SK-N-SH (cell line): ENCODE data around the gene SPTBN2. TPM values are rescaled to one million over a fixed set of nuclear protein-coding genes. Genes with fewer than 3 reads are reported as not detected.

Source experiments
- CTCF ChIA-PET: fragments of 300-600, 350-600 bp; formaldehyde crosslinking; extraction: SDS; loops from one replicate; lab custom pipeline; 2021; lab: Yijun Ruan, JAX
- POLR2A ChIA-PET: fragments of 350-600 bp; sonication (Branson Sonifier 250); formaldehyde crosslinking; extraction: SDS; loops from one replicate; lab custom pipeline; 2020; ENCODE audit warnings: antibody characterized with exemption, inconsistent platforms; lab: Yijun Ruan, JAX
- DNase-seq: peaks from one replicate; pipeline ENCODE4 v3.0.0; 2012
- H2AFZ ChIP-seq: fragments of 200-600 bp; sonication (generic); 2 replicates; pipeline ENCODE4 v1.8.1; 2016; ENCODE audit warnings: antibody characterized with exemption, mild to moderate bottlenecking, low read depth
- H3F3A ChIP-seq: fragments of 200-600 bp; sonication (generic); replicated peaks from 2 replicates; pipeline ENCODE3; 2016; ENCODE audit warnings: antibody characterized with exemption, mild to moderate bottlenecking; ENCODE audit not compliant: insufficient read depth
- H3K27ac ChIP-seq, 2 experiments: fragments of 200-500 bp in 1 of 2; fragments of 200-600 bp in 1 of 2; sonication (Bioruptor generic) in 1 of 2; sonication (generic), shearing (Covaris generic) in 1 of 2; 2 replicates each; pipeline versions ENCODE4 v1.5.1 to v1.6.1; 2014 to 2016; ENCODE audit warnings: low read depth in 2 of 2, inconsistent platforms in 1 of 2, low read length in 1 of 2, mild to moderate bottlenecking in 1 of 2, mixed read lengths in 1 of 2
- H3K27me3 ChIP-seq: fragments of 200-600 bp; sonication (generic), shearing (Covaris generic); 2 replicates; pipeline ENCODE4 v1.6.1; 2016; ENCODE audit warnings: mixed run types; ENCODE audit not compliant: insufficient read depth
- H3K36me3 ChIP-seq, 2 experiments: fragments of 200-500 bp in 1 of 2; fragments of 200-600 bp in 1 of 2; sonication (Bioruptor generic) in 1 of 2; sonication (generic) in 1 of 2; replicated peaks in 1 of 2; 2 replicates each; pipeline versions ENCODE3 to v1.5.1; 2014 to 2016; ENCODE audit warnings: low read length in 1 of 2, mild to moderate bottlenecking in 1 of 2; ENCODE audit not compliant: insufficient read depth in 2 of 2, control insufficient read depth in 1 of 2
- H3K4me1 ChIP-seq, 2 experiments: fragments of 200-500 bp in 1 of 2; fragments of 200-600 bp in 1 of 2; sonication (Bioruptor generic) in 1 of 2; sonication (generic), shearing (Covaris generic) in 1 of 2; 2 replicates each; pipeline versions ENCODE4 v1.5.1 to v1.6.1; 2014 to 2016; ENCODE audit warnings: low read depth in 1 of 2, low read length in 1 of 2, mixed run types in 1 of 2; ENCODE audit not compliant: insufficient read depth in 2 of 2, control insufficient read depth in 1 of 2
- H3K4me2 ChIP-seq: fragments of 200-600 bp; sonication (generic), shearing (Covaris generic); 2 replicates; pipeline ENCODE4 v1.6.1; 2017; ENCODE audit warnings: mixed run types
- H3K4me3 ChIP-seq, 2 experiments: fragments of 200-500 bp in 1 of 2; fragments of 200-600 bp in 1 of 2; sonication (Bioruptor generic) in 1 of 2; sonication (generic), shearing (Covaris generic) in 1 of 2; 2 replicates each; pipeline versions ENCODE4 v1.5.1 to v1.8.1; 2014 to 2016; ENCODE audit warnings: low read depth in 2 of 2, inconsistent platforms in 1 of 2, low read length in 1 of 2, mild to moderate bottlenecking in 1 of 2, mixed read lengths in 1 of 2, moderate library complexity in 1 of 2
- H3K79me2 ChIP-seq: fragments of 200-600 bp; sonication (generic); 2 replicates; pipeline ENCODE4 v1.8.1; 2017; ENCODE audit warnings: mild to moderate bottlenecking; ENCODE audit not compliant: insufficient read depth
- H3K9ac ChIP-seq: fragments of 200-600 bp; sonication (generic); 2 replicates; pipeline ENCODE4 v1.6.1; 2017; ENCODE audit warnings: mixed run types
- H3K9me2 ChIP-seq: fragments of 200-600 bp; sonication (generic); 2 replicates; pipeline ENCODE4 v1.6.1; 2017; ENCODE audit warnings: mixed run types
- H3K9me3 ChIP-seq: fragments of 200-600 bp; sonication (generic); 2 replicates; pipeline ENCODE4 v1.6.1; 2017; ENCODE audit warnings: mixed run types, mild to moderate bottlenecking, moderate library complexity
- H4K20me1 ChIP-seq: fragments of 200-600 bp; sonication (generic); 2 replicates; pipeline ENCODE4 v1.6.1; 2017; ENCODE audit warnings: mild to moderate bottlenecking, mixed run types; ENCODE audit not compliant: insufficient read depth
- CTCF ChIP-seq: fragments of 200-600 bp; sonication (generic); IDR thresholded peaks from 2 replicates; pipeline ENCODE4 v1.6.1; 2017; ENCODE audit warnings: antibody characterized with exemption, mild to moderate bottlenecking, moderate library complexity
- GABPA ChIP-seq: IDR thresholded peaks from 2 replicates; pipeline ENCODE4 v1.4.0; 2012; ENCODE audit warnings: low read depth, mild to moderate bottlenecking
- IRF3 ChIP-seq: fragments of 150-350 bp; IDR thresholded peaks from 2 replicates; pipeline ENCODE4 v1.6.1; 2016; ENCODE audit warnings: mild to moderate bottlenecking, low read depth, low read length
- MAX ChIP-seq: IDR thresholded peaks from 2 replicates; pipeline ENCODE4 v1.4.0; 2012; ENCODE audit warnings: low read depth
- MEF2A ChIP-seq: IDR thresholded peaks from 2 replicates; pipeline ENCODE4 v1.4.0; 2012; ENCODE audit warnings: low read depth, borderline replicate concordance
- PBX3 ChIP-seq: IDR thresholded peaks from 2 replicates; pipeline ENCODE4; 2012
- POLR2AphosphoS5 ChIP-seq: IDR thresholded peaks from 2 replicates; pipeline ENCODE4 v1.6.1; 2012; ENCODE audit warnings: low read depth, low read length
- RAD21 ChIP-seq: IDR thresholded peaks from 2 replicates; pipeline ENCODE4 v1.6.1; 2012; ENCODE audit warnings: mild to moderate bottlenecking, low read length
- REST ChIP-seq: IDR thresholded peaks from 2 replicates; pipeline ENCODE4 v1.6.1; 2012; ENCODE audit warnings: mild to moderate bottlenecking, low read depth, low read length, moderate library complexity
- RXRA ChIP-seq: IDR thresholded peaks from 2 replicates; pipeline ENCODE4 v1.4.0; 2012; ENCODE audit warnings: low read depth, mild to moderate bottlenecking, borderline replicate concordance
- SMC3 ChIP-seq: IDR thresholded peaks from 2 replicates; pipeline ENCODE4 v1.6.1; 2012; ENCODE audit warnings: low read depth, low read length, improper control_type of control experiment
- TEAD4 ChIP-seq: IDR thresholded peaks from 2 replicates; pipeline ENCODE4 v1.4.0; 2012; ENCODE audit warnings: mild to moderate bottlenecking, borderline replicate concordance; ENCODE audit not compliant: insufficient read depth
- ZBTB33 ChIP-seq: IDR thresholded peaks from 2 replicates; pipeline ENCODE4 v1.4.0; 2012; ENCODE audit warnings: low read depth, borderline replicate concordance
- WGBS: methylation state at CpG from one replicate; pipeline ENCODE4 v1.1.6; 2017; ENCODE audit warnings: low lambda C conversion rate; 5-methylcytosine and 5-hydroxymethylcytosine counted together
- polyA plus RNA-seq, 3 experiments: library from polyadenylated mRNA; depleted of rRNA; stranded (reverse); fragments of >200 nt; gene quantifications; 2 replicates each; pipeline ENCODE4 v1.2.3, GENCODE V29; 2012

SPTBN2 gene
- polyA plus RNA-seq, 1 of the 3 experiments (the other 2 are of a cell fraction), result 19.7 TPM

GRCh38 chr11:66710384-66710930 lies 18.6 kb downstream of the SPTBN2 start (continued):
- TF ChIP-seq IRF3 (no peak), PBX3 (no peak)
- TF ChIP-seq, all 33 proteins: peak for 0

GRCh38 chr11:66708701-66709100 lies 20.3 kb downstream of the SPTBN2 start:
- no peaks in the 10 kb centered on the region for H3K9me2 ChIP-seq
- DNase-seq, result no peak
- no peak overlapping the region for H3K4me2 ChIP-seq
- H3K9ac ChIP-seq, result no peak overlapping the region
- H4K20me1 ChIP-seq, result no peaks in the 10 kb centered on the region
- ChIA-PET POLR2A (no interaction called here), CTCF (interaction anchor here (2.1 kb wide), 1 partner anchor 13 kb away, joined by 10 read pairs; no protein-coding TSS in a partner anchor)
- no peak overlapping the region for H3K4me3 ChIP-seq
- 86% methylated on average over 10 of the region's 14 CpGs for WGBS
- no peaks in the 10 kb centered on the region for H3K79me2 ChIP-seq
- no peaks in the 10 kb centered on the region for H3F3A ChIP-seq
- peaks cover 0 to 18% of the 10 kb centered on the region in 2 experiments for H3K36me3 ChIP-seq
- H3K4me1 ChIP-seq, result no peaks in the 10 kb centered on the region
- H3K27ac ChIP-seq, result no peak overlapping the region
- no peaks in the 10 kb centered on the region for H3K9me3 ChIP-seq
- no peaks in the 10 kb centered on the region for H3K27me3 ChIP-seq
- TF ChIP-seq MEF2A (no peak), TEAD4 (no peak), RXRA (no peak), MAX (no peak), REST (no peak), PBX3 (no peak), GABPA (no peak), RAD21 (no peak), IRF3 (no peak), ZBTB33 (no peak), POLR2AphosphoS5 (no peak), CTCF (no peak), SMC3 (no peak)
- H2AFZ ChIP-seq, result no peak overlapping the region
